Testis (tissue), 3 donors: ENCODE results near the gene PLA2G12A. TPM values are rescaled to one million over a fixed set of nuclear protein-coding genes. Genes with fewer than 3 reads are reported as not detected.

Experiments
- DNase-seq: peaks from one replicate; pipeline ENCODE4 v3.0.0-alpha.2; 2019
- H3K27ac ChIP-seq, 2 donors: fragments of 200-600 bp; sonication (generic); one replicate each; pipeline ENCODE4 v1.5.1; 2019
- H3K27me3 ChIP-seq: fragments of 200-600 bp; sonication (generic); one replicate; pipeline ENCODE4 v1.5.1; 2019
- H3K36me3 ChIP-seq: fragments of 200-600 bp; sonication (generic); one replicate; pipeline ENCODE4 v1.5.1; 2017; ENCODE audit warnings: low read depth; ENCODE audit errors: missing control alignments
- H3K4me1 ChIP-seq: fragments of 200-600 bp; sonication (generic); one replicate; pipeline ENCODE4 v1.5.1; 2019
- H3K4me3 ChIP-seq, 2 donors: fragments of 200-600 bp; sonication (generic); one replicate each; pipeline ENCODE4 v1.5.1; 2017 to 2019
- H3K9me3 ChIP-seq: fragments of 200-600 bp; sonication (generic); one replicate; pipeline ENCODE4 v1.5.1; 2017
- CTCF ChIP-seq, 3 experiments: fragments of 450-650 bp in 2 of 3; fragments of 200-600 bp in 1 of 3; sonication (generic) in 1 of 3; IDR thresholded peaks; one replicate each; pipeline ENCODE4 v1.5.1; 2016 to 2019; ENCODE audit warnings: antibody characterized with exemption in 3 of 3, mild to moderate bottlenecking in 2 of 3, moderate library complexity in 1 of 3
- POLR2A ChIP-seq: fragments of 450-650 bp; IDR thresholded peaks from one replicate; pipeline ENCODE4 v1.6.1; 2017; ENCODE audit warnings: antibody characterized with exemption, mild to moderate bottlenecking, moderate library complexity
- whole genome bisulfite sequencing, 2 donors: methylation state at CpG; one replicate each; pipeline ENCODE4 v1.1.5; 2018; 5-methylcytosine and 5-hydroxymethylcytosine counted together
- intact Hi-C: fragments of 100-400 bp; cut with DNase I; formaldehyde crosslinking; loops from one replicate; pipeline ENCODE4 v1.15.1; 2023; ENCODE audit warnings: low total_unique reads
- polyA plus RNA-seq: library from polyadenylated mRNA; stranded (reverse); fragments of 350-450 nt; fragmentation: Illumina TruSeq; extraction: RNeasy Lipid Tissue Mini Kit (QIAGEN cat#74804); gene quantifications from one replicate; pipeline ENCODE4 v1.2.3, GENCODE V29; 2014; ENCODE audit warnings: low read depth, low replicate concordance; ENCODE audit not compliant: insufficient read depth
- total RNA-seq, 2 donors: library from RNA; depleted of rRNA; stranded (reverse); fragments of >200 nt; gene quantifications; one replicate each; pipeline ENCODE4 v1.2.3, GENCODE V29; 2016

The PLA2G12A gene
- total and polyA plus RNA-seq, 3 donors from 2014 or later = 12.2 to 20.7 (median 14.1) TPM

DNA sequence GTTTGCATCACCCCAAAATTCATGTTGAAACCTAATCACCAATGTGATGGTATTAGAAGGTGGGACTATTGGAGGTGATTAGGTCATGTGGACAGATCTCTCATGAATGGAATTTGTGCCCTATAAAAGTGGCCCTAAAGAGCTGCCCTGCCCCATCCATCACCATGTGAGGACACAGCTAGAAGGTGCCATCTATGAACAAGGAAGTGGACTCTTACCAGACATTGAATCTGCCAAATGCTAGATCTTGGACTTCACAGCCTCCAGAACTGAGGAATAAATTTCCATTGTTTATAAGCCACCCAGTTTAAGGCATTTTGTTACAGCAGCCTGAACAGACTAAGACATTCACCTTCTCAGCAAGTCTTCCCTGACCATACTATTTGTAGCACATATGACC, 7.5 kb downstream of the PLA2G12A start:
- no peaks in the 10 kb centered on the region for H3K9me3 ChIP-seq
- no peak overlapping the region for H3K27ac ChIP-seq
- no peak overlapping the region for H3K4me3 ChIP-seq
- no peaks in the 10 kb centered on the region for H3K36me3 ChIP-seq
- H3K4me1 ChIP-seq = no peaks in the 10 kb centered on the region
- no peak for TF ChIP-seq POLR2A
- no peak for TF ChIP-seq CTCF (IDR thresholded peaks at IDR 0.05)
- DNase-seq = no peak
- H3K27me3 ChIP-seq = no peaks in the 10 kb centered on the region
- intact Hi-C loops = no loop called here

- Histone ChIP-seq H3K9me3 (no peaks in the 10 kb centered on the region), H3K36me3 (no peaks in the 10 kb centered on the region), H3K27ac (no peak overlapping the region), H3K27me3 (no peaks in the 10 kb centered on the region), H3K4me1 (no peaks in the 10 kb centered on the region), H3K4me3 (no peak overlapping the region)
- no peak for TF ChIP-seq CTCF (IDR thresholded peaks at IDR 0.05)
- no peak for DNase-seq
- WGBS, 2 donors = 95 to 96% methylated on average over 7 of the region's 7 CpGs
- intact Hi-C loops = no loop called here
These were observed 8.8 kb downstream of the PLA2G12A start for GRCh38 chr4:109721033-109721432.

DNA sequence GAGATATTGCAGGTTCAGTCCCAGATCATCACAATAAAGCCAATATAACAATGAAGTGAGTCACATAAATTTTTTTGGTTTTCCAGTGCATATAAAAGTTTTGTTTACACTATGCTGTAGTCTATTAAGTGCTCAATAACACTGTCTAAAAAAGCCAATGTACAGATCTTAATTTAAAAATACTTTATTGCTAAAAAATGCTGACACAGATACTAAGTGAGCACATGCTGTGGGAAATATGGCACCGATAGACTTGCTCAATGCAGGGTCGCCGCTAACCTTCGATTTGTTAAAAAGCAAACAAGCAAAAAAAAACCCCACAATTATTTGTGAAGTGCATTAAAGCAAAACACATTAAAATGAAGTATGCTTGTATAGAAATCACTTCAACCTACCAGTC, 10.3 kb downstream of the PLA2G12A start:
- intact Hi-C loops = no loop called here
- WGBS, 2 donors = 92 to 96% methylated on average over 4 of the region's 4 CpGs
- no peak for DNase-seq
- no peak for TF ChIP-seq CTCF (IDR thresholded peaks at IDR 0.05)
- TF ChIP-seq POLR2A = no peak
- Histone ChIP-seq H3K9me3 (no peaks in the 10 kb centered on the region), H3K36me3 (no peaks in the 10 kb centered on the region), H3K27ac (no peak overlapping the region), H3K27me3 (no peaks in the 10 kb centered on the region), H3K4me1 (no peaks in the 10 kb centered on the region), H3K4me3 (no peak overlapping the region)

GRCh38 chr4:109718759-109719158, 11.1 kb downstream of the PLA2G12A start:
- Histone ChIP-seq H3K36me3 (no peaks in the 10 kb centered on the region), H3K9me3 (no peaks in the 10 kb centered on the region), H3K27me3 (no peaks in the 10 kb centered on the region), H3K27ac (no peak overlapping the region), H3K4me3 (no peak overlapping the region), H3K4me1 (no peaks in the 10 kb centered on the region)
- 81 to 88% methylated on average over 1 of the region's 1 CpG for WGBS, 2 donors
- TF ChIP-seq POLR2A (no peak), CTCF (IDR thresholded peaks at IDR 0.05) (no peak)
- intact Hi-C loops = no loop called here
- DNase-seq = no peak

GRCh38 chr4:109713500-109713899, 16.4 kb downstream of the PLA2G12A start:
- no peak for TF ChIP-seq CTCF (IDR thresholded peaks at IDR 0.05)
- no peak for TF ChIP-seq POLR2A
- 93 to 96% methylated on average over 3 of the region's 3 CpGs for WGBS, 2 donors
- intact Hi-C loops = no loop called here

More at GRCh38 chr4:109713500-109713899, 16.4 kb downstream of the PLA2G12A start:
- H3K27me3 ChIP-seq = no peaks in the 10 kb centered on the region
- no peak overlapping the region for H3K27ac ChIP-seq
- H3K4me3 ChIP-seq = no peak overlapping the region
- no peaks in the 10 kb centered on the region for H3K9me3 ChIP-seq
- no peaks in the 10 kb centered on the region for H3K36me3 ChIP-seq
- no peaks in the 10 kb centered on the region for H3K4me1 ChIP-seq
- no peak for DNase-seq
